NCI-H2171 (cell line): Measurements from ENCODE around the gene GAB1.
"Not testable (repeated sequence)": the region's sequence is repeated elsewhere in the genome, so short reads cannot be mapped to it uniquely, and the experiment has no call there.

Experiments
- DNase-seq: peaks from one replicate; lab custom pipeline; 2025; lab: John Stamatoyannopoulos, UW

Gene GAB1

DNA sequence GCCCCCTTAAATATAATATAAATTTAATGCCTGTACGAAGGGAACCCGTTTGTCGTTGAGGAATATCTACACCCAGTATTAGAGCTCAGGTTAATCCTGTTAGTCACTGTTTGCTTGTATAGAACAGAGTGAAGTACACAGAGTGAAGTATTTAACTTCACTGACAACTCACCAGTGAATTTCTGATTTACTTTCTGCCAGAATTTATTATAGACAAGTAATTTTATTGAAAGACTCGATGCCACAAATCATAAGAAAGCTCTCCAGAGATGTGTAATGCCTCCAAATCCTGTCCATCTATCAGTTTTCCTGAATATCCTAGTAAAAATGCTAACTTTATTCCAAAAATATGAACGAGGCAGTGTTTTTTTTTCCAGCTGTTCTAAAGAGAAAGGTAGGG, 1.6 kb downstream of the GAB1 start:
- DNase-seq = no peak

DNA sequence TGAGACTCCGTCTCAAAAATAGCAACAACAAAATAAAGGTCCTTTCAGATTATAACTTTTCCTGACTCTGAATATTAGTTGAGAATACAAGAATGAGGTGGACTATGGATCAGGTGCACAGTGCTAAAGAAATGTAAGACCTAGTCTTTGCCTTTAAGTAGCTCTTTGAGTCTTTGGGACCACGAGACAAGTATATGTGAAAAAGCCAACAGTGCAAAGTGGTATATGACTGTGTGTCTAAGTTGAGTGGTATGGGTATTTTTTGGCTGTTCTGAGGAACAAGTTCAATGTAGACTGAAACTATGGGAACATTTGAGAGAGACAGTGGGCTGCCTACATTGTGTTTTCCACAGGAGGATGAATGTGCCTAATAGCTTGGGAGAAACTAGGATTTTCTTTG, 2.8 kb downstream of the GAB1 start:
- no peak for DNase-seq

DNA sequence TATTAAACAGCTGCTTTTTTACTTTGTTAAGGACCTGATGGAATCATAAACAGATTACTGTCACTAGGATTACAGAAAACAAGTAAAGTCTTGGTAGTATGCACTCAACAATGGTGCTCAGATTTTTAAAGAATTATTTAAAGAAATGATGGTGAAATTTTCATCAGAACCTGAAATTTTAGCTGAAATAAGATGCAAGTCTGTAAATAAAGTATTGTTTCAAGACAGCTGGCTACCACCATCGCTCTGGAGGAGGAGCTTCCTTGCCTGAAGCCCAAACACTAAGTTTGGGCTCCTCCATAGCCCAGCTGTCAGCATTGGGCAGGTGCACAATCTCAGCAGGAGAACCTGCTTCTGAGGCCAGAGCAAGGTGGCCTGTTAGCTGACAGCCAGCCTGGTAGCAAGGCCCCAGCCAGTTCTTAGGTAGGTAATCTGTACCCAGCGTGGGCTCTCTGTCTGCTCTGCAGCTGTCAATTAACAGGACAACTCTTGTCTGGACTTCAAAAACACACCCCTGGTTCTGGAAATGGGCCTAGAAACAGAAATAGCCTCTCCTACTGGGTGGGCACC, 4.6 kb downstream of the GAB1 start:
- DNase-seq = no peak

DNA sequence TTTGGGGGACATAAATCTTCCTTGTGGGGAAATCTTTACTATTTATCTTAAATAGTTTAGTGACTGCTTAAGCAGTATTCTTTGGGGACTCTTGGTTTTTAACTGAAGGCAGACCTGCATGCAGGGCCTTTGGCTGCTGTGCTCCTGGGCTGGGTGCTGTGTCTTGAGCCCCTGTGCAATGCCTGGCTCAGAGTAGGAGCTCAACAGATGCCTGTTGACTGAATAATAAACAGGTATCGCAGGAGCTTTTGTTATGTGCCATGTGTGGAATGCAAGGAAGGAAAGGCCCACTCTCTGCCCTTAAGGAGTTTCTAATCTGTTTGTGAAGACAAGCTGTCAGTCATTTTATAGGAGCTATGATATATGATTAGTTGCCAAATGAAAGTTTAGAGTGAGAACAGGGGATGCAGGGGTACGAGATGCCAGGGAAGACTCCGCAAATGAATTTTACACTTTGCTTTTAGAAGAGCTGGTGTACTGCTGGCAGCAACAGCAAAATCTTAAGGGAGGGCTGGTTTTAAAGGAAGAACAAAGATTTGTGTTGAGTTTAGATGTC, 6.7 kb downstream of the GAB1 start:
- DNase-seq = no peak

DNA sequence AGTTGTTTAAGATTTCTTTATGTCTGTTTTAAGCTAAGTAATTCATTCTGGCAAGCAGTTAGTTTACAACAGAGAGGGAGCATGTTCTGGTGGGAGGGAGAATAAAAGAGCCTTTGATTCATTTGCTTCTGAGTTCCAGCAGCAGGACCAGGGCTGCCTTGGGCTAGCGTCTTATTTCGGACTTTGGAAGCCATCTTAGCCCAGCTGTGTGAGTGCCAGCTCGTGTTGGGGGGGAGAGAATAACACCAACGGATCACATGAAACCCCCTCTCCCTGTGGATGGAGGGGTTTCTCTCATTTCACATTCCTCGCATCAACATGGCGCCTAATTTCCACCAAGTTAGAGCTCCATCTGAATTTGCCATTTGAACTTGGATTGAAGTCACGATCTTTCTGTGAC, 7.4 kb downstream of the GAB1 start:
- no peak for DNase-seq

DNA sequence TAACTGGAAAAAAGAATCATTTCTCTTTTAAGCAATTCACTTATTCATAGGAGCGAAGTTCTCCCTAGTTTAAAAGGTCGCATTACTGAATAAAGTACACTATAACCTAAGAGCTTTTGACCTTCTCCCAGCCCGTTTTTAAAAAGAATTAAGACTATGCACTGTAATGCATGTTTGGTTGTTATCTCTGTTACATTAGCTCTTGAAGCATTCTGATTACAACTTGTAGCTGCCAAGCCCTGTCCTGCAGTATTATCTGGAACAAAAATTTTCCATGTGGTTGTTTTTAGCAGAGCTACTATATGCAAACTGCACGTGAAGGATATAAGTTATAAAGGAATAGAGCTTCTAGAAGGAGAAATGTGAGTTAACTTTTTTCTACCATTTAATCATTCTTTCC, 8.1 kb downstream of the GAB1 start:
- DNase-seq = no peak

DNA sequence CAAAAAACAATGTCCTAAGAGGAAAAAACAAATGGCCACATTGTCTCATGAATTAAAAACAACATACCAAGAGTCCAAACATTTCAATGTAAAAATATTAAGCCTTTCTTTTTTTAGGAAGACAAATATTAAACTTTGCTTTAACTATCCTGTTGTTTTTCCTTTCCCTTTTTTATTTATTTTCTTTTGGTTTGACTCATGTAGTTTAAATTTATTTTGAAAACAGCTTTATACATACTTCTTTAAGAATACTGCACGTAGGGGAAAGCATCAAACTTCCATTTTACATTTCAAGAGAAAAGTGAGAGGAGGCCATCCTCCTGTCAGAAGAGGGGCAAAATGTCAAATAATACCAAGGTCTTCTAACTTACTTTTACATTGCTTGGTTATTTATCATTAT, 8.7 kb downstream of the GAB1 start:
- no peak for DNase-seq

DNA sequence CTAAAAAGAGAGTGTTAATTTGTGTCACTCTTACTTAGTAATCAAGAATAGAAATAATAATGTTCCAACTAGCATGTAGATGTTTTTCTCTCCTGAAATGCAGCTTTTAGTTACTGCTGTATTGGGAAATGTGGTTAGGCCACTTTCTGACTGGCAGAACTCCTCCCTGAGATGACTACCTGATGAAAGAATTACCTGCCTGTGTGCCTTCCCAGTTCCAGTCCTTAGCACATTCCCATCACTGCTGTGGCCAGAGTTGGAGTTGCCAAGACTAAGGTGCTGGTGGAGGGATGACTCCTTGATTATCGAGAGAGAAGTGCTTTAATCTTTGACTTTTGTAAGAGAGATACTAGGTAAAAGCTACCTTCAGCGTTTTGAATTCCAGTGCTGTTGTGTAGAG, 9.5 kb downstream of the GAB1 start:
- DNase-seq = no peak

DNA sequence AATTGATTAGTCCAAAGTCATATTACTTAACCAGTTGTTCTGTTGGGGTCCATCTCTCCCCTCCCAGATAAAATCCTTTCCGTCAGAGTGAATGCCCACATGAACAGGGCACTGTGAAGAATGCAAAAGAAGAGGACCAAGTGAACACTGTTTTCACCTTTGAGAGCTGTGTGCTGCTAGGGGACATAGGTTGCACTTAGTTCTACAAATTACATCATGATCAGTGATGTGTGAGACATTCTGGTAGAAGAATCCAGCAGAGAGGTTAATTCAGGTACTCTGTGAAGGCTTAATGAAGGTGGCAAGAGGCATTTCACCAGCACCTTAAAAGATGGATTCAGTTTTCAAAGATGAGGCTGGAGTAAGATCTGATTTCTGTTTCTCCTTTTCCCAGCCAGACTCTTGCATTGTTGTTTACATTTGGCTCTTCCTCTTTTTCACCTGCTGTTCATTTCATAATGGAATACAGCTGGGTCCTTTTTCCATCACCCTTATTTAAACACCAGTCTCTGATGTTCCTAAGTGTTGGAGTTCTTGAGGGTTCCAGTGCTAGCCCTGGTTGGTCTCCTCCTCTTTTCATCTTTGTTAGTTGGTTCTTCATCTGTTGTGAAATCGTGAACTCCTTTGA, 10.9 kb downstream of the GAB1 start:
- no peak for DNase-seq

DNA sequence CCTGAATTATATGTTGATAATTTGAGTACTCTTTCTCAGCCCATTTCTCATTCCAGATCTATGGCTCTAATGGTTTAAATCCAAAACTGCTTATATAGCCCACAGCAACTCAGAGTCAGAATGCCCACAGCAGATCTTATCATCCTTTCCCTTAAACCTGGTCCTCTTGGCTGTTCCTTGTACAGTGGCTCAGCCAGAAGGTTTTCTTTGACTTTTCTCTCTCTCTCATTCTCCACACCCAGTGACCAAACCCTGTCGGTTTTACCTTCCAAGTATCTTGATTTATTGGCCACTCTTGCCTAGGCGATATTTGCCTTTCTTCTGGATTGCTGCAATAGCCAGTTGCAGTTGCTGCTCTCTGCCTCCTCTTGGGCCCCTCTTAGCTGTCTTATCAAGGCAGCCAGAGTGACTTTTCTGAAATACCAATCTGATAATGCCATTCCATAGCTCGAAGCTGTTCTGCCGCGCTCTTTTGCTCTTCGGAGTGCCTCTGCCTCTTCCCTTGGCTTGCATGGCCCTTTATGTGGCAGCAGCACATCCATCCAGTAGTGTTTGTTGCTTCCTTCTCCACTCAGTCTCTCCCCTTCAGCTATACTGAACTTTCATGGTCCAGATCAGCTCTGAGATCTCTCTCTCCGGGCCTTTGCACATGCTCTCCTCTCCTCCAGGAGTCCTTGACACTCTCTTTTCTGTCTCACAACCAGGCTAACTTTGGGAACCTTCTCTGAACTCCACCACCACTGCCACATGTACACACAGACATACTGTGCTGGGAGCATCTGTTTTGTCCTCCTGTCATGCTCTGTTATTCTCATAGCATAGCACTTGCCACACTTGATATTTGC, 11.8 kb downstream of the GAB1 start:
- no peak for DNase-seq

DNA sequence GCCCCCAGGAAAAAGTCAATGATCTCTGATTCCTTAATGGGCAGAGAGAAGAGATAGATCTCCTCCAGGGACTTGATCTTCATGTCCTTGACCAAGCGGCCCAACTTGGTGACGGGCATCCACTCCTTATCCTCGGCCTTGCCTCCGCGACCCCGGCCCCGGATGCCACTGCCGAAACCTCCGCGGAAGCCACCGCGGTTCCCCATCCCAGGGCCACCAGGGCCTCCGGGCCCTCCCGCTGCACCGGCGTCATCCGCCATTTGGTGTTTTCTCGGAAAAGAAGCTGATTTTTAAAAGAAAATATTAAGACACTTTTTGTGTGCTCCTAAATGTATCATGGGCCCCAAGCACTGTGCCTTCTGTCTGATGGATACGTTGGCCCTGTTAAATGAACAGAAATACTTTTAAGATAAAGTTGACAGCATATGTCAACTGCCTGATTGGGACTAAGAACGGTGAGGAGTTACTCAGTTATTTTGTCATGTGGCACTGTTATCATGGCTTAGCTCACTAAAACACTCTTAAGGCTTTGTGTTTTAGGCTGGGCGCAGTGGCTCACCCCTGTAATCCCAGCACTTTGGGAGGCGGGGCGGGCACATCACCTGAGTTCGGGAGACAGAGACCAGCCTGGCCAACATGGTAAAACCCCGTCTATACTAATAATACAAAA, 13.3 kb downstream of the GAB1 start:
- not testable (repeated sequence) for DNase-seq

DNA sequence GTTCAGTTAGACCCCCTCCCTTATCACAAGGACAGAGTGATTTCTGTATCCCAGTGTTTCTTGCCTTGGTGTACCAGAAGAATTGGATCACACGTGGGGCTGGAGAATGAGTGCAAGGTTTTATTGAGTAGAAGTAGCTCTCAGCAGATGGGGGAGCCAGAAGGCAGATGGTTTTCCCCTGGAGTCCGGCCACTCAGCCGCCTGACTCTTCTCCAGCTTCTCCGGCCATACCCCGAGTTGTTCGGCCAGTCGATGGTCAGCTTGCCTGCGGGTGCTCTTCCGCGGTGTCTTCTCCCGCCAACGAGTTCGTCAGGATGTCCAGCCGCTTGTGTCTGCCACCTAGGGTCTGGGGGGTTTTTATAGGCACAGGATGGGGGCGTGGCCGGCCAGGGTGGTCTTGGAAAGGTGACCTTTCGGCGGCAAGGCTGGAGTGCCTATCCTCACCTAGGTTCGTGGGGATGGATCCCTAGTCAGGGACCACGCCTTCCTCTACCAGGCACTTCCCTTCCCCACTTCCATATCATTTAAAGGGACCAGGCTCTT, 14.5 kb downstream of the GAB1 start:
- no peak for DNase-seq

DNA sequence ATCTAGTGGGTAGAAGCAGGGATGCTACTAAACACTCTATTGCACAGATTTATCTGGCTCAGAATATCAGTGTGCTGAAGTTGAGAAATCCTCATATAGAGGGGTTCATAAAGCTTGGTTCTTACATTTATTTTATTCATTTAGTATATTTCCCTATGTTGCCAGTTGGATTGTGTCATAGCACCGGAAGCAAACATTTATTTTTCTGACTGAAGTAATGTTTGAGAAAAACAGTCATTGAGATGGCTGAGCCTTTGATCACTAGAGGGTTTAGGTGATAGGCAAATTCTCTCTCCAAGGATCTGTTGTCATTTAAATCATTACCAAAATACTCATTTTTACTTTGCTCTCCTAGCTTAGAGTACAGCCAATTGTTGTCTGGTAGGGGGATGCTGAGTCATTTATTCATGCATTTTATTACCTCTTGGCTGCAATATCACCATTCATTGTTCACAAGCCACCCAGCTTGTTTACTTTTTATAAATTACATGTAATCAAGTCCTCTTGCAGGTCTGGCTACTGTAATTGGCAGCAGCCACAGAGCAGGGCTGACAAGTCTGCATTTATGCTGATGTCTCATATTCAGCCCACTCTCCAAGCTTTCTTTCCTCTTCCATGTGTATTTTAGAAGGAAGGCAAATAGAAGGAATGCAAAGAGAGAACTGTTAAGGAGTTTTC, 15.2 kb downstream of the GAB1 start:
- DNase-seq = no peak

DNA sequence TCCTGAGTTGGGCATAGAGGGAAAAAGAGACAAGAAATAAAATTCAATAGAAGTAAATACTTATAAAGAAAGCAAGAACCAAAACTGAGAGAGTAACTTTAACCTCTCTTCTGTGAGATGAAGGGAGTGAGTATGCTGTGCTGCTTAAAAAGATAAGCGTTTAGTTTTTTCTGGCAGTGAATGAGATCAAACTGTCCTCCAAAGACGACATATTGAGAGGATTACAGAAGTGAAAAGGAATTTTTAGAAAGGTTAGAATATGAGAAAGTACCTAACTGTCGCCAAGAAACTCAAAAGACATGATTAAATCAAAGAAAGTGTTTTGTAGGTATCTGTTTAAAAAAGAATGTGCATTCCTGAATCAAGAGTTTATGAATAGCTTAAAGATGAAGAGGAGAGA, 16.0 kb downstream of the GAB1 start:
- DNase-seq = no peak

DNA sequence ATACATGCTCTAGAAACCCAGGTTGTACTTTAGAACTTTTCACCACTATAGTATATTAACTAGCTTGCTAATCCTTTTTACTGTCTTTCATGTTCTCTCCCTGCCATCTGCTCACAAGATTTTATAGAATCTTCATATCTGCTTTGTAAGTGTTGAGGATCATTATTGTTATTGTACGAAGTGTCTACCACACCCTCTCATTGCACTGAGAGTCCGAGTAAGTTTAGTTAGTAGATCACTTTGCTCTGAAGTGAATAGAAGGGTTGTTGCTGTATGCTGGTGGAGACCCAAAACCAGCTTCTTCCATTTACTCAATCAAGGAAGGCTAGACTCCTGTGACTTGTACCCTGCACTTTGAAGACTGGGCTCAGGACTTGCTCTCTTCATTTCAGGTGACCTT, 17.1 kb downstream of the GAB1 start:
- no peak for DNase-seq

DNA sequence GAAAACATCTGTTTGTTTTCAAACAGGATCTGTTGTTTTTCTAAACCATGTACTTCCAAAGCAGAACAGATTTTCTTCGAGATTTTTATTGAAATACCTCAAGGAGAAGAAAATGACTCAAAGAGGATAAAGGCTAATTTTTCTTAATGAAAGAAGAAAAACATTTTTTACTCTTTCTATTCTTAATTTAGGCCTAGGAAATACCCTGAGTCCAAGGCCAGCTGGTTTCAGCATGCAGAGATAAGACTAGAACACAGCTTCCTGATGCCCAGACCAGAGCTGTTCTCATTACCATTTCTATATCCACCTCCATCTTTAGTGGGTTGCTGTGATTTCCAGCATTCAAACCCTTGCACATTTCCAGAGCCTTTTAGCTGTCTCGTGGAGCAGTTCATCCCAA, 18.3 kb downstream of the GAB1 start:
- no peak for DNase-seq

DNA sequence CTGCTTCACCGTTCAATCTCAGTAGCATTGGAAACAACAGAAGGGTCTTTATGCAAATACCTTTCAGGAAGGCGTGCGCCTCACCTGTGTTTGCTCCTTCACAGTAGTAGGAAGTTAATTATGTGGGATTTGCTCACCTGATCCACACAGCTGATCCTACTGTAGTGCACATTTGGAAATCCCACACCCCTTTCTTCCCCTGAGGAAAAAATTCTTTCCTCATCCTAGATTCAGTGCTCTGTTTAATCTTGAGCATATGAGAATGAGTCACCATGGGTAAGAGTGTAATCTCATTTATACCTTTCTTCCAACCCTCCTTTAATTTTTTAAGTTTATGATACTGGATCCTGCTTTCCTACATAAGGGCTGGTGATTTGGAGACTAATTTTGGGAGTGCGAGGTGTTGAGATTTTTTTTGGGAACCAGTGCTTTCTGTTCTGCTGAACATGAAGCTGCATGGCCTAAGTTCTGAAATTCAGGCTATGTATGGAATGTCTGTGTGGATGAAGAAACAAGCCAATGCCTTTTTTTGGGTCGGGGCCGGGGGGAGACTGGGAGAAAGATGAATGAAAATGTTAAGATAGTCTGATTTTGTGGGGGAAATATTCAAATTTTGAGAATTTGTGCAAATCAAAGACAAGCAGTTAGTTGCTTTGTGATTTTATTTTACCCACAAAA, 19.0 kb downstream of the GAB1 start:
- DNase-seq = no peak

DNA sequence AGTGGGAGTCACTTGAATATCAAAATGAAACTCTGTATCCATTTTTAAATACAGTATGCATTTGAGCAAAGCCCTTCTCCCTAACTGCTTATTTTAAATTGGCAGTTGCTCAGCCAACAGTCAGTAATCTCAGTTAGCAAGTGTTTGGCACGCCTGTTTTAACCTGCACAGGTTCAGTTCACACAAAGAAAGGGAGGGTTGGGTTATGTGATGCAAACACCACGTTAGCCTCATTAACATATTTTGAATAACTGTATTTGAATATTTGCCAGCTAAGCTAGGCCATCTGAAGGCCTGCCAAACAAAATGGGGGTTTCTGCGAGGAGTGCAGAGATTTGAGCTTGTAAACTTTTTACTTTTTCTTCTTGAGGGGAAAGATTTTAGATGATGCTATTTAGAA, 19.8 kb downstream of the GAB1 start:
- DNase-seq = no peak

DNA sequence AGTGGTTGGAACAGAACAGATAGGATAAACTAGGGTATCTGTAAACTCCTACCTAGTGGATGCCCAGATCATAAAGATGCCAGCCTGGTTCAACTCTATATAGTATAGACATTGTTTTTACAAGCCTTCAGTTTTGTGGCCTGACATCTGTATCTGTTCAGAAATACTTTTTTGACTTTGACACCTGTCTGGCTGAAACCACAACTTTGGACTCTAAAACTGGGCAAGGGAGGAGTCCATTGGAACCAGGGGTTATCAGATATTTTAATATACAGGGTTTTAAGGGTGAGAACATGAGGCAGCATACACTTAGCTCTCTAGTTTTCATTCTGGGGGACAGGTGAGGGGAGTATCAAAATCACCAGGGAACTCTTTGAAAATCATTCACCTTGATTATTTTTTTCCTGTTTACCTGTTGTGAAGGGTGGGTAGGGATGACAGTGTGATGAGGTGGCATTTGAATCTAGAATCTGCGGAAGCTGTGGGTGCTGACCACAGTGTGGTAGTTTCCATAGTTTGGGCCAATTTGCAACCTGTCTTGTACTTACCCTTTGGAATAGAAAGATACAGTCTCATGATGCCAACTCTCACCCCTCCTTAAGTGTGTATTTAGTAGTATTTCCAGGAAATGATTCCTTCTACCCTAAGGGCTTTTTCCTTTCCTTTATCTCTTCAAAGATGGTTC, 20.6 kb downstream of the GAB1 start:
- DNase-seq = no peak

DNA sequence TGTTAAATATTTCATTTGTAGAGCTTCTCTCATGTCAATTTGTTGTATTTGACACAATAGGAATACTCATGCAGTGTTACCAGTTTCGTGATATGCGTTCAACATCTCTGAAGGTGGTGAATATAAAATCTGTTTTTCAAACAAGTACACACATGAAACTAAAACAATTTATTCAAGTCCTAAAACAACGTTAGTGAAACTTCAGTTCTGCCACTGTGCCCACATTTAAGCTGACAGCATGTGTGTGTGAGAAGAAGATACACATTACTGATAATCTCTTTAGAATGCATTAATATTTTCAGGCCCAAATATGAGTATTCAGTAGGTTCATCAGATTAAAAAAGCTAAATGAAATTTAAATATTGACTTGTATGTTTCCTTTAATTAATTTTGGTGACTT, 21.7 kb downstream of the GAB1 start:
- DNase-seq = no peak
